GM12878 (cell line): Measurements from ENCODE around the gene SHISA9. TPM values are rescaled to one million over a fixed set of nuclear protein-coding genes. Genes with fewer than 3 reads are reported as not detected.

Experiments used
- ATAC-seq: fragments of 200-7000 bp; cut with Tn5 transposase; 3 replicates; pipeline ENCODE4 v1.9.1; 2020; ENCODE audit warnings: mild to moderate bottlenecking, moderate library complexity
- BruUV-seq: library from RNA; stranded (reverse); fragments of 400-500 nt; replicated peaks from 2 replicates; lab custom pipeline; 2021; lab: Mats Ljungman, UMichigan
- CTCF ChIA-PET: fragments of 300-600 bp; sonication (Branson Sonifier 250); formaldehyde crosslinking; extraction: SDS; loops from one replicate; lab custom pipeline; 2021; ENCODE audit warnings: inconsistent platforms; lab: Yijun Ruan, JAX
- POLR2A ChIA-PET: fragments of 350-600 bp; formaldehyde crosslinking; extraction: SDS; loops from one replicate; lab custom pipeline; 2021; ENCODE audit warnings: inconsistent platforms; lab: Charles Lee
- RAD21 ChIA-PET: fragments of 300-600 bp; sonication (Branson Sonifier 250); formaldehyde crosslinking; loops from one replicate; lab custom pipeline; 2023; ENCODE audit warnings: antibody characterized with exemption; ENCODE audit not compliant: unreplicated experiment; lab: Charles Lee
- SMC1A ChIA-PET: fragments of 300-600 bp; sonication (Branson Sonifier 250); formaldehyde crosslinking; loops from one replicate; lab custom pipeline; 2023; ENCODE audit not compliant: unreplicated experiment, uncharacterized antibody; lab: Charles Lee
- DNase-seq: peaks from one replicate; pipeline ENCODE4 v3.0.0-alpha.2; 2011; ENCODE audit warnings: low read depth, low spot score
- FAIRE-seq: peaks from 3 replicates; lab custom pipeline; 2011; peaks lifted over from hg19 to GRCh38; lab: Jason Lieb, UNC
- H2AFZ ChIP-seq: 2 replicates; pipeline ENCODE4 v1.6.0; 2011; ENCODE audit warnings: low read depth, low read length, control low read depth; ENCODE audit not compliant: control insufficient read depth
- H3K27ac ChIP-seq: 2 replicates; pipeline ENCODE4 v1.5.1; 2011; ENCODE audit warnings: control low read depth; ENCODE audit not compliant: control insufficient read depth, insufficient read depth
- H3K27me3 ChIP-seq, 2 experiments: replicated peaks in 1 of 2; 2 replicates each; pipeline versions ENCODE4 v1.6.0 to v1.6.1; 2011; ENCODE audit warnings: low read length in 1 of 2; ENCODE audit not compliant: control insufficient read depth in 2 of 2, insufficient read depth in 2 of 2
- H3K36me3 ChIP-seq, 2 experiments: 2 replicates each; pipeline ENCODE4 v1.5.1; 2011; ENCODE audit warnings: low read length in 1 of 2; ENCODE audit not compliant: control insufficient read depth in 2 of 2, insufficient read depth in 2 of 2
- H3K4me1 ChIP-seq: 2 replicates; pipeline ENCODE4 v1.6.1; 2011; ENCODE audit warnings: mild to moderate bottlenecking, low read length, moderate library complexity, mixed read lengths; ENCODE audit not compliant: control insufficient read depth, insufficient read depth
- H3K4me2 ChIP-seq: 2 replicates; pipeline ENCODE4 v1.6.0; 2011; ENCODE audit warnings: control low read depth; ENCODE audit not compliant: control insufficient read depth, insufficient read depth
- H3K4me3 ChIP-seq: fragments of 200-600 bp; sonication (generic); 2 replicates; pipeline ENCODE4 v1.5.1; 2016
- H3K79me2 ChIP-seq: 2 replicates; pipeline ENCODE4 v1.6.0; 2011; ENCODE audit warnings: low read length; ENCODE audit not compliant: control insufficient read depth, insufficient read depth
- H3K9ac ChIP-seq: 2 replicates; pipeline ENCODE4 v1.8.0; 2011; ENCODE audit warnings: low read length, control low read depth, mixed read lengths; ENCODE audit not compliant: control insufficient read depth, insufficient read depth
- H3K9me3 ChIP-seq: replicated peaks from 3 replicates; pipeline ENCODE4 v1.5.1; 2011; ENCODE audit warnings: mild to moderate bottlenecking, low read length; ENCODE audit not compliant: control insufficient read depth, insufficient read depth
- H4K20me1 ChIP-seq: 2 replicates; pipeline ENCODE4 v1.6.0; 2011; ENCODE audit not compliant: control insufficient read depth, insufficient read depth
- BACH1 ChIP-seq: fragments of 450-650 bp; IDR thresholded peaks from 2 replicates; pipeline ENCODE4 v1.6.1; 2017; ENCODE audit warnings: mild to moderate bottlenecking, borderline replicate concordance
- BRCA1 ChIP-seq: IDR thresholded peaks from 2 replicates; pipeline ENCODE4 v1.6.1; 2011; ENCODE audit warnings: low read depth, low read length, improper control_type of control experiment
- EP300 ChIP-seq, 2 experiments: fragments of 150-350 bp in 1 of 2; IDR thresholded peaks; 2 replicates each; pipeline ENCODE4 v1.6.1; 2011 to 2012; ENCODE audit warnings: low read depth in 2 of 2, low read length in 2 of 2, borderline replicate concordance in 1 of 2, improper control_type of control experiment in 1 of 2, inconsistent platforms in 1 of 2; ENCODE audit not compliant: control insufficient read depth in 1 of 2
- MTA2 ChIP-seq: fragments of 450-650 bp; IDR thresholded peaks from 2 replicates; pipeline ENCODE4 v1.6.1; 2016; ENCODE audit warnings: low read depth, mild to moderate bottlenecking, moderate library complexity
- PAX8 ChIP-seq: fragments of 450-650 bp; IDR thresholded peaks from 2 replicates; pipeline ENCODE4 v1.6.1; 2017; ENCODE audit warnings: mild to moderate bottlenecking, moderate library complexity
- PML ChIP-seq: IDR thresholded peaks from 2 replicates; pipeline ENCODE4 v1.6.1; 2012; ENCODE audit warnings: low read length, inconsistent platforms
- POU2F2 ChIP-seq: IDR thresholded peaks from 3 replicates; pipeline ENCODE4 v1.6.1; 2011; ENCODE audit warnings: low read depth, mild to moderate bottlenecking, low read length, borderline replicate concordance
- RB1 ChIP-seq: fragments of 450-650 bp; formaldehyde crosslinking; IDR thresholded peaks from 2 replicates; pipeline ENCODE4 v1.6.1; 2017; ENCODE audit warnings: mild to moderate bottlenecking, borderline replicate concordance
- RCOR1 ChIP-seq: conservative IDR thresholded peaks from 2 replicates; pipeline ENCODE4 v1.6.1; 2012; ENCODE audit warnings: low read depth, low read length, improper control_type of control experiment
- SIN3A ChIP-seq: IDR thresholded peaks from 2 replicates; pipeline ENCODE4 v1.6.1; 2012; ENCODE audit warnings: low read depth, low read length, improper control_type of control experiment
- SMARCA5 ChIP-seq: fragments of 450-650 bp; IDR thresholded peaks from 2 replicates; pipeline ENCODE4 v1.6.1; 2017; ENCODE audit warnings: mild to moderate bottlenecking
- STAT1 ChIP-seq: fragments of 450-650 bp; conservative IDR thresholded peaks from 2 replicates; pipeline ENCODE4 v1.6.1; 2014; ENCODE audit warnings: antibody characterized with exemption, mild to moderate bottlenecking
- SUPT20H ChIP-seq: IDR thresholded peaks from 2 replicates; pipeline ENCODE4 v1.6.1; 2011; ENCODE audit warnings: low read depth, mild to moderate bottlenecking, low read length, moderate library complexity, borderline replicate concordance; ENCODE audit not compliant: control insufficient read depth
- WGBS: methylation state at CpG from one replicate; pipeline ENCODE4 v1.1.6; 2016; ENCODE audit warnings: low lambda C conversion rate; ENCODE audit not compliant: insufficient replicate concordance, insufficient coverage; ENCODE audit errors: missing lambda C conversion rate; 5-methylcytosine and 5-hydroxymethylcytosine counted together
- in situ Hi-C: fragments of 300-500 bp; cut with MboI; formaldehyde crosslinking; loops from 9 replicates; pipeline ENCODE4 v1.14.3; 2018; ENCODE audit warnings: mixed read lengths
- intact Hi-C: fragments of 100-400 bp; cut with micrococcal nuclease; formaldehyde crosslinking; loops from one replicate; pipeline ENCODE4 v1.14.2; 2022; ENCODE audit not compliant: unreplicated experiment
- polyA plus RNA-seq, 11 experiments: library from polyadenylated mRNA; depleted of rRNA in 4 of 11; unstranded in 6 of 11; stranded (reverse) in 5 of 11; fragments of >200 nt; fragmentation: Nextera tagmentation in 4 of 11; fragmentation: Illumina TruSeq in 1 of 11; extraction: Ambion mirVana in 4 of 11; extraction: Trizol in 1 of 11; gene quantifications; 1 replicate in 1 of 11; 2 replicates in 10 of 11; pipeline versions ENCODE4 v1.2.1 to v1.2.3, GENCODE V29; 2011 to 2016; ENCODE audit warnings: inconsistent platforms in 2 of 11, missing spikeins in 2 of 11, low read depth in 1 of 11
- total RNA-seq, 4 experiments: library from RNA; depleted of rRNA in 3 of 4; stranded (reverse); fragments of >200 nt in 3 of 4; fragmentation: Illumina TruSeq in 1 of 4; extraction: Trizol in 1 of 4; gene quantifications; 2 replicates each; pipeline versions ENCODE4 v1.2.1 to v1.2.3, GENCODE V29; 2013 to 2021
- TF ChIP-seq, protein P1 (sequence below): fragments of 450-650 bp; IDR thresholded peaks from 2 replicates; pipeline ENCODE4 v1.6.1; 2017; ENCODE audit warnings: low read depth, mild to moderate bottlenecking, moderate library complexity
- TF ChIP-seq, protein P2 (sequence below): IDR thresholded peaks from 2 replicates; pipeline ENCODE4 v1.6.1; 2012; ENCODE audit warnings: improper control_type of control experiment, low read depth, low read length; ENCODE audit not compliant: insufficient replicate concordance

SHISA9 gene
- total and polyA plus RNA-seq, 10 of the 15 experiments (the other 5 are each of a cell fraction or from before 2014, with no cell fraction given): 0.03 to 25.5 (median 0.07) TPM

DNA sequence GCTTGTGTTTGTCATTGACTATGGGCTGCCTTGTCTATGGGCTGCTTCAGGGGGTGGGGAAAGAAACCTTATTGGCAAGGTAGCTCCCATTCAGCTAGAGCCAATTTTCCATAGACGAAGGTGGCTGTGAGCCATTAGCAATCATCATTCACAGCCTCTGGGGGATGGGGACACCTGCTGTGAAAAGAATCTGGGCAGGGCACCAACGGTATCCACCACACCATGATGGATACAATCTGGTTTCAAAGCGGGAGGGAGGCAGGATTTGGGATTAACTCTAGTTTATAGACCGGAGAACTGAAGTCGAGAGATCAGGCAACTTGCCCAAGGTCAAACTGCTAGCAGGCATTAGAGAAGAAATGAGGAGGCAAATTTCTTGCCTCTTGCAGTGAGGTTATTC lies 182.3 kb downstream of the SHISA9 start:
- H3K79me2 ChIP-seq: no peaks in the 10 kb centered on the region
- H2AFZ ChIP-seq: no peak overlapping the region
- H3K4me1 ChIP-seq: no peaks in the 10 kb centered on the region
- H3K9me3 ChIP-seq: no peaks in the 10 kb centered on the region
- no peak for FAIRE-seq
- ChIA-PET RAD21 (interaction anchor here (3.2 to 4.2 kb wide), 2 partner anchors 12 to 27 kb away, joined by 11 to 27 read pairs; no protein-coding TSS in a partner anchor), SMC1A (interaction anchor here (1.0 to 3.7 kb wide), 8 partner anchors 11 to 50 kb away, joined by 3 to 17 read pairs (median 4); no protein-coding TSS in a partner anchor), CTCF (interaction anchor here (2.7 kb wide), 1 partner anchor 12 kb away, joined by 13 read pairs; no protein-coding TSS in a partner anchor), POLR2A (no interaction called here)
- H3K9ac ChIP-seq: no peak overlapping the region
- H4K20me1 ChIP-seq: no peaks in the 10 kb centered on the region
- H3K4me3 ChIP-seq: no peak overlapping the region
- ATAC-seq: no peak
- in situ Hi-C loops: no loop called here
- no peak for DNase-seq
- no peaks in the 10 kb centered on the region for H3K27me3 ChIP-seq
- intact Hi-C loops: no loop called here
- H3K27ac ChIP-seq: no peak overlapping the region
- 23% methylated on average over 5 of the region's 5 CpGs for WGBS
- BruUV-seq: no TSS peak
- H3K36me3 ChIP-seq: no peaks in the 10 kb centered on the region
- H3K4me2 ChIP-seq: no peak overlapping the region
- no peak for TF ChIP-seq PML
- TF ChIP-seq, protein P1, sequence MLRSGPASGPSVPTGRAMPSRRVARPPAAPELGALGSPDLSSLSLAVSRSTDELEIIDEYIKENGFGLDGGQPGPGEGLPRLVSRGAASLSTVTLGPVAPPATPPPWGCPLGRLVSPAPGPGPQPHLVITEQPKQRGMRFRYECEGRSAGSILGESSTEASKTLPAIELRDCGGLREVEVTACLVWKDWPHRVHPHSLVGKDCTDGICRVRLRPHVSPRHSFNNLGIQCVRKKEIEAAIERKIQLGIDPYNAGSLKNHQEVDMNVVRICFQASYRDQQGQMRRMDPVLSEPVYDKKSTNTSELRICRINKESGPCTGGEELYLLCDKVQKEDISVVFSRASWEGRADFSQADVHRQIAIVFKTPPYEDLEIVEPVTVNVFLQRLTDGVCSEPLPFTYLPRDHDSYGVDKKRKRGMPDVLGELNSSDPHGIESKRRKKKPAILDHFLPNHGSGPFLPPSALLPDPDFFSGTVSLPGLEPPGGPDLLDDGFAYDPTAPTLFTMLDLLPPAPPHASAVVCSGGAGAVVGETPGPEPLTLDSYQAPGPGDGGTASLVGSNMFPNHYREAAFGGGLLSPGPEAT: no peak
- no peak for TF ChIP-seq POU2F2
- TF ChIP-seq MTA2: no peak
- no peak for TF ChIP-seq SIN3A
- no peak for TF ChIP-seq SMARCA5
- TF ChIP-seq, protein P2, sequence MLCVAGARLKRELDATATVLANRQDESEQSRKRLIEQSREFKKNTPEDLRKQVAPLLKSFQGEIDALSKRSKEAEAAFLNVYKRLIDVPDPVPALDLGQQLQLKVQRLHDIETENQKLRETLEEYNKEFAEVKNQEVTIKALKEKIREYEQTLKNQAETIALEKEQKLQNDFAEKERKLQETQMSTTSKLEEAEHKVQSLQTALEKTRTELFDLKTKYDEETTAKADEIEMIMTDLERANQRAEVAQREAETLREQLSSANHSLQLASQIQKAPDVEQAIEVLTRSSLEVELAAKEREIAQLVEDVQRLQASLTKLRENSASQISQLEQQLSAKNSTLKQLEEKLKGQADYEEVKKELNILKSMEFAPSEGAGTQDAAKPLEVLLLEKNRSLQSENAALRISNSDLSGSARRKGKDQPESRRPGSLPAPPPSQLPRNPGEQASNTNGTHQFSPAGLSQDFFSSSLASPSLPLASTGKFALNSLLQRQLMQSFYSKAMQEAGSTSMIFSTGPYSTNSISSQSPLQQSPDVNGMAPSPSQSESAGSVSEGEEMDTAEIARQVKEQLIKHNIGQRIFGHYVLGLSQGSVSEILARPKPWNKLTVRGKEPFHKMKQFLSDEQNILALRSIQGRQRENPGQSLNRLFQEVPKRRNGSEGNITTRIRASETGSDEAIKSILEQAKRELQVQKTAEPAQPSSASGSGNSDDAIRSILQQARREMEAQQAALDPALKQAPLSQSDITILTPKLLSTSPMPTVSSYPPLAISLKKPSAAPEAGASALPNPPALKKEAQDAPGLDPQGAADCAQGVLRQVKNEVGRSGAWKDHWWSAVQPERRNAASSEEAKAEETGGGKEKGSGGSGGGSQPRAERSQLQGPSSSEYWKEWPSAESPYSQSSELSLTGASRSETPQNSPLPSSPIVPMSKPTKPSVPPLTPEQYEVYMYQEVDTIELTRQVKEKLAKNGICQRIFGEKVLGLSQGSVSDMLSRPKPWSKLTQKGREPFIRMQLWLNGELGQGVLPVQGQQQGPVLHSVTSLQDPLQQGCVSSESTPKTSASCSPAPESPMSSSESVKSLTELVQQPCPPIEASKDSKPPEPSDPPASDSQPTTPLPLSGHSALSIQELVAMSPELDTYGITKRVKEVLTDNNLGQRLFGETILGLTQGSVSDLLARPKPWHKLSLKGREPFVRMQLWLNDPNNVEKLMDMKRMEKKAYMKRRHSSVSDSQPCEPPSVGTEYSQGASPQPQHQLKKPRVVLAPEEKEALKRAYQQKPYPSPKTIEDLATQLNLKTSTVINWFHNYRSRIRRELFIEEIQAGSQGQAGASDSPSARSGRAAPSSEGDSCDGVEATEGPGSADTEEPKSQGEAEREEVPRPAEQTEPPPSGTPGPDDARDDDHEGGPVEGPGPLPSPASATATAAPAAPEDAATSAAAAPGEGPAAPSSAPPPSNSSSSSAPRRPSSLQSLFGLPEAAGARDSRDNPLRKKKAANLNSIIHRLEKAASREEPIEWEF: no peak
- no peak for TF ChIP-seq BRCA1
- TF ChIP-seq RCOR1: no peak
- TF ChIP-seq STAT1: no peak
- TF ChIP-seq BACH1: no peak
- no peak for TF ChIP-seq EP300 (IDR thresholded peaks at IDR 0.05; ENCODE audit: borderline replicate concordance in 1 of 2, control insufficient read depth in 1 of 2, low read depth in 2 of 2, low read length in 2 of 2)
- no peak for TF ChIP-seq SUPT20H
- no peak for TF ChIP-seq RB1
- no peak for TF ChIP-seq PAX8
